ENCODE results near the gene VTCN1.

VTCN1 gene

DNA sequence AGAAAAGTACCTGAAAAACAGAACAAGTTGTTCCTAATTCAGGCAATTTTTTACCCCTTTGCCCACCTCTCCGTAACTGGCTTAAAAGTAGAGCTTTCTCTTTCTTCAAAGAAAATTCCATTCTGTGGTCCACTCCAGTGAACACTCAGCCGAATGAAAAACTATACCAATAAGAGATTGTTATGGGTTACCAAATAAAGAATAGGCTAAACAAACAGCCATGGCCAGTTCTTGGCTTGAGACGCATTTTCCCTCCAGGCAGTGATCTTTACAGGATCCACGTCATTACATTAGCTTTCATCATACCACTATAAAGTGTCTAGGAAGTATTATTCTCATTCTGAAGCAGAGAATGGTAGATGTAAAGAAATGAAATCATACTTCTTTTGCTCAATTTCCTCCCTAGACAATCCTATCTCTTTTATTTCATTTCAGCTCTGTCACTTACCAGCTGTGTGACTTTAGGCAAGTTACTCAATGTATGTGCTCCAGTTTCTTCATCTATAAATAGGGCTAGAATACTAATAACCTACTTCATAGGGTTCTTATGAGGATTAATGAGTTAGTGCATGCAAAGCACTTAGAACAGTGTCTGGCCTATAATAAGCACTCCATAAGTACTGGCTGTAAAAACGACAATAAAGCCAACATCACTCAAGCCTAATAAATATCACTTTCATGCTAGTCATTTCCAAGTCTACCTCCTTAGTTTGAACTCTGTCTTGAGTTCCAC lies 62.7 kb downstream of the VTCN1 start (continued):
- TF ChIP-seq ZNF10 (tag by site-specific recombination; IDR thresholded peaks at IDR 0.05) (peak; percentile 42; the same call in 1 of the 2 replicates), ZNF140 (tag by site-specific recombination; IDR thresholded peaks at IDR 0.05) (no peak), SCRT1 (tag by site-specific recombination; IDR thresholded peaks at IDR 0.05; ENCODE audit: borderline replicate concordance) (peak; percentile 45; the same call in 1 of the 2 replicates), TCF7L2 (IDR thresholded peaks at IDR 0.05; ENCODE audit: borderline replicate concordance, low read depth, low read length) (peak; percentile 62), BCL11B (tag by site-specific recombination; IDR thresholded peaks at IDR 0.05; ENCODE audit: low read depth) (no peak), SCRT2 (tag by site-specific recombination; IDR thresholded peaks at IDR 0.05) (no peak), ZNF423 (tag by site-specific recombination; IDR thresholded peaks at IDR 0.05) (no peak), ZNF76 (tag by site-specific recombination; IDR thresholded peaks at IDR 0.05; ENCODE audit: borderline replicate concordance, low read depth) (no peak), ZNF16 (tag by site-specific recombination; IDR thresholded peaks at IDR 0.05; ENCODE audit: low read depth) (no peak), ZNF114 (tag by site-specific recombination; IDR thresholded peaks at IDR 0.05) (no peak), ZNF701 (tag by site-specific recombination; IDR thresholded peaks at IDR 0.05) (no peak), ZNF677 (tag by site-specific recombination; IDR thresholded peaks at IDR 0.05) (no peak), ZNF626 (tag by site-specific recombination; IDR thresholded peaks at IDR 0.05) (no peak), ZNF830 (tag by site-specific recombination; IDR thresholded peaks at IDR 0.05; ENCODE audit: low read depth) (no peak), ZBTB20 (tag by site-specific recombination; IDR thresholded peaks at IDR 0.05) (no peak), GLIS2 (tag by site-specific recombination; IDR thresholded peaks at IDR 0.05) (no peak), WT1 (tag by site-specific recombination; IDR thresholded peaks at IDR 0.05) (peak; percentile 50; the same call in 1 of the 2 replicates), YY1 (tag by site-specific recombination; IDR thresholded peaks at IDR 0.05) (0 out of 2 replicates have a peak, but pooled peaks have one; percentile 54), YY2 (tag by site-specific recombination; IDR thresholded peaks at IDR 0.05) (no peak), HOXD13 (CRISPR knock-in tag; IDR thresholded peaks at IDR 0.05; ENCODE audit: borderline replicate concordance) (peak; percentile 49; the same call in 1 of the 2 replicates)
- TF ChIP-seq, protein P1, sequence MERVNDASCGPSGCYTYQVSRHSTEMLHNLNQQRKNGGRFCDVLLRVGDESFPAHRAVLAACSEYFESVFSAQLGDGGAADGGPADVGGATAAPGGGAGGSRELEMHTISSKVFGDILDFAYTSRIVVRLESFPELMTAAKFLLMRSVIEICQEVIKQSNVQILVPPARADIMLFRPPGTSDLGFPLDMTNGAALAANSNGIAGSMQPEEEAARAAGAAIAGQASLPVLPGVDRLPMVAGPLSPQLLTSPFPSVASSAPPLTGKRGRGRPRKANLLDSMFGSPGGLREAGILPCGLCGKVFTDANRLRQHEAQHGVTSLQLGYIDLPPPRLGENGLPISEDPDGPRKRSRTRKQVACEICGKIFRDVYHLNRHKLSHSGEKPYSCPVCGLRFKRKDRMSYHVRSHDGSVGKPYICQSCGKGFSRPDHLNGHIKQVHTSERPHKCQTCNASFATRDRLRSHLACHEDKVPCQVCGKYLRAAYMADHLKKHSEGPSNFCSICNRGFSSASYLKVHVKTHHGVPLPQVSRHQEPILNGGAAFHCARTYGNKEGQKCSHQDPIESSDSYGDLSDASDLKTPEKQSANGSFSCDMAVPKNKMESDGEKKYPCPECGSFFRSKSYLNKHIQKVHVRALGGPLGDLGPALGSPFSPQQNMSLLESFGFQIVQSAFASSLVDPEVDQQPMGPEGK (tag by site-specific recombination; IDR thresholded peaks at IDR 0.05): peak; percentile 44; the same call in 1 of the 2 replicates
- TF ChIP-seq, protein P2, sequence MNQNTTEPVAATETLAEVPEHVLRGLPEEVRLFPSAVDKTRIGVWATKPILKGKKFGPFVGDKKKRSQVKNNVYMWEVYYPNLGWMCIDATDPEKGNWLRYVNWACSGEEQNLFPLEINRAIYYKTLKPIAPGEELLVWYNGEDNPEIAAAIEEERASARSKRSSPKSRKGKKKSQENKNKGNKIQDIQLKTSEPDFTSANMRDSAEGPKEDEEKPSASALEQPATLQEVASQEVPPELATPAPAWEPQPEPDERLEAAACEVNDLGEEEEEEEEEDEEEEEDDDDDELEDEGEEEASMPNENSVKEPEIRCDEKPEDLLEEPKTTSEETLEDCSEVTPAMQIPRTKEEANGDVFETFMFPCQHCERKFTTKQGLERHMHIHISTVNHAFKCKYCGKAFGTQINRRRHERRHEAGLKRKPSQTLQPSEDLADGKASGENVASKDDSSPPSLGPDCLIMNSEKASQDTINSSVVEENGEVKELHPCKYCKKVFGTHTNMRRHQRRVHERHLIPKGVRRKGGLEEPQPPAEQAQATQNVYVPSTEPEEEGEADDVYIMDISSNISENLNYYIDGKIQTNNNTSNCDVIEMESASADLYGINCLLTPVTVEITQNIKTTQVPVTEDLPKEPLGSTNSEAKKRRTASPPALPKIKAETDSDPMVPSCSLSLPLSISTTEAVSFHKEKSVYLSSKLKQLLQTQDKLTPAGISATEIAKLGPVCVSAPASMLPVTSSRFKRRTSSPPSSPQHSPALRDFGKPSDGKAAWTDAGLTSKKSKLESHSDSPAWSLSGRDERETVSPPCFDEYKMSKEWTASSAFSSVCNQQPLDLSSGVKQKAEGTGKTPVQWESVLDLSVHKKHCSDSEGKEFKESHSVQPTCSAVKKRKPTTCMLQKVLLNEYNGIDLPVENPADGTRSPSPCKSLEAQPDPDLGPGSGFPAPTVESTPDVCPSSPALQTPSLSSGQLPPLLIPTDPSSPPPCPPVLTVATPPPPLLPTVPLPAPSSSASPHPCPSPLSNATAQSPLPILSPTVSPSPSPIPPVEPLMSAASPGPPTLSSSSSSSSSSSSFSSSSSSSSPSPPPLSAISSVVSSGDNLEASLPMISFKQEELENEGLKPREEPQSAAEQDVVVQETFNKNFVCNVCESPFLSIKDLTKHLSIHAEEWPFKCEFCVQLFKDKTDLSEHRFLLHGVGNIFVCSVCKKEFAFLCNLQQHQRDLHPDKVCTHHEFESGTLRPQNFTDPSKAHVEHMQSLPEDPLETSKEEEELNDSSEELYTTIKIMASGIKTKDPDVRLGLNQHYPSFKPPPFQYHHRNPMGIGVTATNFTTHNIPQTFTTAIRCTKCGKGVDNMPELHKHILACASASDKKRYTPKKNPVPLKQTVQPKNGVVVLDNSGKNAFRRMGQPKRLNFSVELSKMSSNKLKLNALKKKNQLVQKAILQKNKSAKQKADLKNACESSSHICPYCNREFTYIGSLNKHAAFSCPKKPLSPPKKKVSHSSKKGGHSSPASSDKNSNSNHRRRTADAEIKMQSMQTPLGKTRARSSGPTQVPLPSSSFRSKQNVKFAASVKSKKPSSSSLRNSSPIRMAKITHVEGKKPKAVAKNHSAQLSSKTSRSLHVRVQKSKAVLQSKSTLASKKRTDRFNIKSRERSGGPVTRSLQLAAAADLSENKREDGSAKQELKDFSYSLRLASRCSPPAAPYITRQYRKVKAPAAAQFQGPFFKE (tag by site-specific recombination; IDR thresholded peaks at IDR 0.05; ENCODE audit: borderline replicate concordance): no peak
- TF ChIP-seq, protein P3, sequence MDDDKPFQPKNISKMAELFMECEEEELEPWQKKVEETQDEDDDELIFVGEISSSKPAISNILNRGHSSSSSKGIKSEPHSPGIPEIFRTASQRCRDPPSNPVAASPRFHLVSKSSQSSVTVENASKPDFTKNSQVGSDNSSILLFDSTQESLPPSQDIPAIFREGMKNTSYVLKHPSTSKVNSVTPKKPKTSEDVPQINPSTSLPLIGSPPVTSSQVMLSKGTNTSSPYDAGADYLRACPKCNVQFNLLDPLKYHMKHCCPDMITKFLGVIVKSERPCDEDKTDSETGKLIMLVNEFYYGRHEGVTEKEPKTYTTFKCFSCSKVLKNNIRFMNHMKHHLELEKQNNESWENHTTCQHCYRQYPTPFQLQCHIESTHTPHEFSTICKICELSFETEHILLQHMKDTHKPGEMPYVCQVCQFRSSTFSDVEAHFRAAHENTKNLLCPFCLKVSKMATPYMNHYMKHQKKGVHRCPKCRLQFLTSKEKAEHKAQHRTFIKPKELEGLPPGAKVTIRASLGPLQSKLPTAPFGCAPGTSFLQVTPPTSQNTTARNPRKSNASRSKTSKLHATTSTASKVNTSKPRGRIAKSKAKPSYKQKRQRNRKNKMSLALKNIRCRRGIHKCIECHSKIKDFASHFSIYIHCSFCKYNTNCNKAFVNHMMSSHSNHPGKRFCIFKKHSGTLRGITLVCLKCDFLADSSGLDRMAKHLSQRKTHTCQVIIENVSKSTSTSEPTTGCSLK (tag by site-specific recombination; IDR thresholded peaks at IDR 0.05): no peak
- TF ChIP-seq, protein P4, sequence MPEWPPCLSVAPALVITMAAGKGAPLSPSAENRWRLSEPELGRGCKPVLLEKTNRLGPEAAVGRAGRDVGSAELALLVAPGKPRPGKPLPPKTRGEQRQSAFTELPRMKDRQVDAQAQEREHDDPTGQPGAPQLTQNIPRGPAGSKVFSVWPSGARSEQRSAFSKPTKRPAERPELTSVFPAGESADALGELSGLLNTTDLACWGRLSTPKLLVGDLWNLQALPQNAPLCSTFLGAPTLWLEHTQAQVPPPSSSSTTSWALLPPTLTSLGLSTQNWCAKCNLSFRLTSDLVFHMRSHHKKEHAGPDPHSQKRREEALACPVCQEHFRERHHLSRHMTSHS (tag by site-specific recombination; IDR thresholded peaks at IDR 0.05): 0 out of 2 replicates have a peak, but pooled peaks have one; percentile 41
- TF ChIP-seq, protein P5, sequence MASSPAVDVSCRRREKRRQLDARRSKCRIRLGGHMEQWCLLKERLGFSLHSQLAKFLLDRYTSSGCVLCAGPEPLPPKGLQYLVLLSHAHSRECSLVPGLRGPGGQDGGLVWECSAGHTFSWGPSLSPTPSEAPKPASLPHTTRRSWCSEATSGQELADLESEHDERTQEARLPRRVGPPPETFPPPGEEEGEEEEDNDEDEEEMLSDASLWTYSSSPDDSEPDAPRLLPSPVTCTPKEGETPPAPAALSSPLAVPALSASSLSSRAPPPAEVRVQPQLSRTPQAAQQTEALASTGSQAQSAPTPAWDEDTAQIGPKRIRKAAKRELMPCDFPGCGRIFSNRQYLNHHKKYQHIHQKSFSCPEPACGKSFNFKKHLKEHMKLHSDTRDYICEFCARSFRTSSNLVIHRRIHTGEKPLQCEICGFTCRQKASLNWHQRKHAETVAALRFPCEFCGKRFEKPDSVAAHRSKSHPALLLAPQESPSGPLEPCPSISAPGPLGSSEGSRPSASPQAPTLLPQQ (tag by site-specific recombination; IDR thresholded peaks at IDR 0.05): no peak; the same call in 1 of the 2 replicates
